HL-60 (cell line): Measurements from ENCODE around the gene PAPPA2.

ENCODE experiments used
- CTCF ChIP-seq: IDR thresholded peaks from one replicate; pipeline ENCODE4 v1.5.1; 2011; ENCODE audit warnings: low read length, control low read depth, inconsistent platforms; ENCODE audit not compliant: insufficient read depth
- GABPA ChIP-seq: IDR thresholded peaks from 2 replicates; pipeline ENCODE4 v1.6.1; 2012; ENCODE audit warnings: low read depth
- POLR2AphosphoS5 ChIP-seq: IDR thresholded peaks from 2 replicates; pipeline ENCODE4 v1.6.1; 2012; ENCODE audit warnings: low read depth
- REST ChIP-seq: IDR thresholded peaks from 2 replicates; pipeline ENCODE4 v1.6.1; 2012; ENCODE audit warnings: low read depth; ENCODE audit not compliant: insufficient replicate concordance

GRCh38 chr1:176885751-176886150, 422.8 kb downstream of the PAPPA2 start:
- TF ChIP-seq REST: no peak
- TF ChIP-seq POLR2AphosphoS5: no peak
- TF ChIP-seq CTCF: no peak
- no peak for TF ChIP-seq GABPA
